ENCODE results near the gene SLC15A1. TPM values are rescaled to one million over a fixed set of nuclear protein-coding genes. Genes with fewer than 3 reads are reported as not detected.

The SLC15A1 gene
- total and polyA plus RNA-seq, 2 donors (not counting 1 experiment from before 2014, with no cell fraction given) = not detected

DNA sequence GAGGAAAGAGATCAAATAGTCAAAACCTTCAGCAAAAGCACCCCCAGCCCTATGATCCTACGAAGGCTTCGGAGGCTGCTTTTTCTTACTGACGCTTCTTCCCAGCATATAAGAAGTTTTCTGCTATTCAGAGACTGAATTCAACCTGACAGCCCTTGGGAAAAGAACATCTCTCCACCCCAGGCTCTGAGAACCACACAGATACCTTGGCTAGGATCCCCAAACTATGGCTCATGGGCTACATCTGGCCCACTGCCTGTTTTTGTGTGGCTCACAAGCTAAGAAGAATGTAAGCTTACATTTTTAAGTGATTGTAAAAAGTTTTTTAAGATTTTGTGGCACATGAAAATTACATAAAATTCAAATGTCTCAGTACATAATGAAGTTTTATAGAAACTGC is 3.0 kb downstream of the SLC15A1 start:
- POLR2A ChIA-PET = interaction anchor here (0.6 kb wide), 1 partner anchor 820 kb away, joined by 3 read pairs; no protein-coding TSS in a partner anchor
- Mint-ChIP-seq H3K9me3 (ENCODE audit: insufficient read depth) (peaks cover 4% of the 10 kb centered on the region), H3K27ac (no peak overlapping the region), H3K4me3 (no peak overlapping the region), H3K27me3 (peaks cover 42% of the 10 kb centered on the region), H3K4me1 (no peaks in the 10 kb centered on the region)
- Histone ChIP-seq H4K20me1 (ENCODE audit: control insufficient read depth, insufficient read depth, low read length, poor library complexity, severe bottlenecking) (no peaks in the 10 kb centered on the region), H3K4me1 (ENCODE audit: control insufficient read depth in 2 of 2, insufficient read depth in 2 of 2, low read length in 2 of 2) (peaks cover 3 to 6% of the 10 kb centered on the region in 2 donors), H3K79me2 (ENCODE audit: control insufficient read depth, insufficient read depth, low read length) (no peaks in the 10 kb centered on the region), H3K9ac (ENCODE audit: low read length) (no peak overlapping the region), H3K4me2 (replicated peaks; ENCODE audit: low read depth, low read length, poor library complexity, severe bottlenecking) (no peak overlapping the region), H3K4me3 (ENCODE audit: control extremely low read depth in 1 of 5, extremely low read depth in 1 of 5, insufficient read depth in 1 of 5, low read depth in 2 of 5, low read length in 4 of 5) (no peak overlapping the region), H3K27me3 (replicated peaks in 1 of 4; ENCODE audit: control extremely low read depth in 1 of 4, control insufficient read depth in 3 of 4, insufficient read depth in 4 of 4, low read length in 3 of 4) (peaks cover 0 to 14% (median 7%) of the 10 kb centered on the region in 4 experiments), H3K9me3 (ENCODE audit: control extremely low read depth in 1 of 3, control insufficient read depth in 2 of 3, insufficient read depth in 1 of 3, low read length in 2 of 3) (peaks cover 0 to 10% (median 0%) of the 10 kb centered on the region in 3 donors), H3K27ac (ENCODE audit: low read length in 2 of 2) (no peak overlapping the region), H2AFZ (ENCODE audit: insufficient read depth, low read depth, low read length, poor library complexity, severe bottlenecking) (no peak overlapping the region), H3K36me3 (replicated peaks in 1 of 2; ENCODE audit: control extremely low read depth in 1 of 2, control insufficient read depth in 1 of 2, extremely low read depth in 1 of 2, insufficient read depth in 2 of 2, low read length in 1 of 2) (no peaks in the 10 kb centered on the region)
- intact Hi-C loops (cut with micrococcal nuclease) = no loop called here
- CTCF ChIA-PET = no interaction called here
- TF ChIP-seq, protein P1, sequence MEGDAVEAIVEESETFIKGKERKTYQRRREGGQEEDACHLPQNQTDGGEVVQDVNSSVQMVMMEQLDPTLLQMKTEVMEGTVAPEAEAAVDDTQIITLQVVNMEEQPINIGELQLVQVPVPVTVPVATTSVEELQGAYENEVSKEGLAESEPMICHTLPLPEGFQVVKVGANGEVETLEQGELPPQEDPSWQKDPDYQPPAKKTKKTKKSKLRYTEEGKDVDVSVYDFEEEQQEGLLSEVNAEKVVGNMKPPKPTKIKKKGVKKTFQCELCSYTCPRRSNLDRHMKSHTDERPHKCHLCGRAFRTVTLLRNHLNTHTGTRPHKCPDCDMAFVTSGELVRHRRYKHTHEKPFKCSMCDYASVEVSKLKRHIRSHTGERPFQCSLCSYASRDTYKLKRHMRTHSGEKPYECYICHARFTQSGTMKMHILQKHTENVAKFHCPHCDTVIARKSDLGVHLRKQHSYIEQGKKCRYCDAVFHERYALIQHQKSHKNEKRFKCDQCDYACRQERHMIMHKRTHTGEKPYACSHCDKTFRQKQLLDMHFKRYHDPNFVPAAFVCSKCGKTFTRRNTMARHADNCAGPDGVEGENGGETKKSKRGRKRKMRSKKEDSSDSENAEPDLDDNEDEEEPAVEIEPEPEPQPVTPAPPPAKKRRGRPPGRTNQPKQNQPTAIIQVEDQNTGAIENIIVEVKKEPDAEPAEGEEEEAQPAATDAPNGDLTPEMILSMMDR (IDR thresholded peaks at IDR 0.05) = no peak
- no peak for TF ChIP-seq EZH2 (IDR thresholded peaks at IDR 0.05; ENCODE audit: borderline replicate concordance, insufficient read depth, low read depth, low read length, poor library complexity, severe bottlenecking)
- no peak for ATAC-seq (ENCODE audit: low read depth)
- WGBS (ENCODE audit: insufficient coverage) = no CpG with 5 or more reads among the region's 3 CpGs
- no peak for DNase-seq

DNA sequence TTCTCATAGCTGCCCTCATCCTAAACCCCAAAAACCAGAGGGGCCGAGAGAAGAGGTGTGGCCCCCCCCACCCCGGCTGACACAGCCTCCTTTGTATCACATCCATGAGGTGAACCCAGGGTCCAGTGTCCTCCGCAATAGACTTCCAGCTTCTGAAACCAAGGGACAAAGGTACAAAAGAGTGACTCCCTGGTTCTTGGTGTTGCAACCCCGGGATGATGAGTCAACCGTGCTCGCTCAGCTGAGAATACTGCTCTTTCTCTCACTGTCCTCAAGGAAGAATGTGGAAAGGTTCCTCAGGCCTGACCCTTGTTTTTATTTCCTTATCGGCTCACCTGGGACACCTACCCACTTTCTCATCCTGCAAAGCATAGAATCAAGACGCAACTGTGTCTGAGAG is 5.5 kb downstream of the SLC15A1 start:
- no peak for DNase-seq
- no peak for ATAC-seq (ENCODE audit: low read depth)
- Mint-ChIP-seq H3K27ac (no peak overlapping the region), H3K27me3 (peaks cover 27% of the 10 kb centered on the region), H3K4me1 (no peaks in the 10 kb centered on the region), H3K9me3 (ENCODE audit: insufficient read depth) (peaks cover 4% of the 10 kb centered on the region), H3K4me3 (no peak overlapping the region)
- Histone ChIP-seq H3K9ac (ENCODE audit: low read length) (no peak overlapping the region), H3K27me3 (replicated peaks in 1 of 4; ENCODE audit: control extremely low read depth in 1 of 4, control insufficient read depth in 3 of 4, insufficient read depth in 4 of 4, low read length in 3 of 4) (peaks cover 0 to 8% (median 5%) of the 10 kb centered on the region in 4 experiments), H3K4me2 (replicated peaks; ENCODE audit: low read depth, low read length, poor library complexity, severe bottlenecking) (no peak overlapping the region), H3K9me3 (ENCODE audit: control extremely low read depth in 1 of 3, control insufficient read depth in 2 of 3, insufficient read depth in 1 of 3, low read length in 2 of 3) (peaks cover 0 to 5% (median 0%) of the 10 kb centered on the region in 3 donors), H3K79me2 (ENCODE audit: control insufficient read depth, insufficient read depth, low read length) (no peaks in the 10 kb centered on the region), H3K36me3 (replicated peaks in 1 of 2; ENCODE audit: control extremely low read depth in 1 of 2, control insufficient read depth in 1 of 2, extremely low read depth in 1 of 2, insufficient read depth in 2 of 2, low read length in 1 of 2) (no peaks in the 10 kb centered on the region), H3K4me3 (ENCODE audit: control extremely low read depth in 1 of 5, extremely low read depth in 1 of 5, insufficient read depth in 1 of 5, low read depth in 2 of 5, low read length in 4 of 5) (no peak overlapping the region), H2AFZ (ENCODE audit: insufficient read depth, low read depth, low read length, poor library complexity, severe bottlenecking) (no peak overlapping the region), H3K27ac (ENCODE audit: low read length in 2 of 2) (no peak overlapping the region), H3K4me1 (ENCODE audit: control insufficient read depth in 2 of 2, insufficient read depth in 2 of 2, low read length in 2 of 2) (peaks cover 1 to 2% of the 10 kb centered on the region in 2 donors), H4K20me1 (ENCODE audit: control insufficient read depth, insufficient read depth, low read length, poor library complexity, severe bottlenecking) (no peaks in the 10 kb centered on the region)
- WGBS (ENCODE audit: insufficient coverage) = 93% methylated on average over 8 of the region's 8 CpGs
- CTCF ChIA-PET = no interaction called here
- TF ChIP-seq EZH2 (IDR thresholded peaks at IDR 0.05; ENCODE audit: borderline replicate concordance, insufficient read depth, low read depth, low read length, poor library complexity, severe bottlenecking) = no peak
- TF ChIP-seq, protein P1 (IDR thresholded peaks at IDR 0.05) = no peak
- POLR2A ChIA-PET = no interaction called here
- intact Hi-C loops (cut with micrococcal nuclease) = no loop called here

All from B cell (primary cell).